ENCODE measurements around the gene ACTL7A. TPM values are rescaled to one million over a fixed set of nuclear protein-coding genes. Genes with fewer than 3 reads are reported as not detected.

Gene ACTL7A
- total RNA-seq, 6 donors from 2014 or later, result not detected

- no peaks in the 10 kb centered on the region for H3K27me3 ChIP-seq
- 95 to 96% methylated on average over 3 of the region's 3 CpGs for WGBS, 2 donors
- ATAC-seq (ENCODE audit: low FRiP score in 2 of 2), result no peak
- no peak overlapping the region for H3K27ac ChIP-seq
- H3K4me3 ChIP-seq, result no peak overlapping the region
- no peaks in the 10 kb centered on the region for H3K4me1 ChIP-seq
- DNase-seq, result no peak
- H3K36me3 ChIP-seq, result no peaks in the 10 kb centered on the region
- no peaks in the 10 kb centered on the region for H3K9me3 ChIP-seq
- no peak for TF ChIP-seq POLR2A (IDR thresholded peaks at IDR 0.05)
- no peak for TF ChIP-seq CTCF (IDR thresholded peaks at IDR 0.05)
- TF ChIP-seq POLR2AphosphoS5 (IDR thresholded peaks at IDR 0.05), result no peak
- TF ChIP-seq EP300 (IDR thresholded peaks at IDR 0.05), result no peak
Measured at GRCh38 chr9:108854094-108854493, 8.0 kb upstream of the ACTL7A start.

GRCh38 chr9:108854641-108855528 is 7.2 kb upstream of the ACTL7A start:
- TF ChIP-seq EP300 (IDR thresholded peaks at IDR 0.05) (no peak), POLR2A (IDR thresholded peaks at IDR 0.05) (no peak), POLR2AphosphoS5 (IDR thresholded peaks at IDR 0.05) (no peak), CTCF (IDR thresholded peaks at IDR 0.05) (no peak)
- Histone ChIP-seq H3K27me3 (no peaks in the 10 kb centered on the region), H3K4me1 (no peaks in the 10 kb centered on the region), H3K36me3 (no peaks in the 10 kb centered on the region), H3K4me3 (no peak overlapping the region), H3K27ac (no peak overlapping the region), H3K9me3 (no peaks in the 10 kb centered on the region)
- peak in 1 of 2 donors; percentile 78 for DNase-seq
- WGBS, 2 donors, result 95 to 98% methylated on average over 14 to 54 of the region's 59 CpGs
- peak in 1 of 2 donors; percentile 5 for ATAC-seq (ENCODE audit: low FRiP score in 2 of 2)

- DNase-seq (peak in 1 of 2 donors; percentile 84), ATAC-seq (ENCODE audit: low FRiP score in 2 of 2) (peak; percentile 2 to 17)
- H3K27me3 ChIP-seq, result no peaks in the 10 kb centered on the region
- H3K36me3 ChIP-seq, result no peaks in the 10 kb centered on the region
- H3K4me1 ChIP-seq, result no peaks in the 10 kb centered on the region
- H3K4me3 ChIP-seq, result no peak overlapping the region
- H3K9me3 ChIP-seq, result no peaks in the 10 kb centered on the region
- 97% methylated on average over 25 of the region's 25 CpGs; no CpG with 5 or more reads in 1 of the 2 donors for WGBS, 2 donors
- no peak overlapping the region for H3K27ac ChIP-seq
- no peak for TF ChIP-seq POLR2AphosphoS5 (IDR thresholded peaks at IDR 0.05)
- TF ChIP-seq POLR2A (IDR thresholded peaks at IDR 0.05), result no peak
- TF ChIP-seq EP300 (IDR thresholded peaks at IDR 0.05), result no peak
- no peak for TF ChIP-seq CTCF (IDR thresholded peaks at IDR 0.05)
Measured at GRCh38 chr9:108855529-108855886, 6.6 kb upstream of the ACTL7A start.

GRCh38 chr9:108855888-108856287 is 6.2 kb upstream of the ACTL7A start, which contains the start of gene ACTL7B:
TSS of gene ACTL7B (minus strand) at chr9:108855986. CDS start at chr9:108855930, 56 bp downstream.
- TF ChIP-seq CTCF (IDR thresholded peaks at IDR 0.05), result no peak
- no peak for TF ChIP-seq POLR2A (IDR thresholded peaks at IDR 0.05)
- no peak for TF ChIP-seq EP300 (IDR thresholded peaks at IDR 0.05)
- TF ChIP-seq POLR2AphosphoS5 (IDR thresholded peaks at IDR 0.05), result no peak
- no peak within 1 kb of the TSS for H3K4me3 ChIP-seq
- H3K27me3 ChIP-seq, result no peaks in the 10 kb centered on the region
- ATAC-seq (ENCODE audit: low FRiP score in 2 of 2) (peak in 1 of 2 donors; percentile 4), DNase-seq (no peak)
- no peaks in the 10 kb centered on the region for H3K36me3 ChIP-seq
- no peak within 1 kb of the TSS for H3K27ac ChIP-seq
- 91 to 94% methylated on average over 3 to 7 of the region's 7 CpGs for WGBS, 2 donors
- H3K4me1 ChIP-seq, result no peaks in the 10 kb centered on the region
- no peaks in the 10 kb centered on the region for H3K9me3 ChIP-seq
